Muscle of back (tissue), 11 donors: ENCODE data around the gene GLUD1. TPM values are rescaled to one million over a fixed set of nuclear protein-coding genes. Genes with fewer than 3 reads are reported as not detected.
"Not testable (repeated sequence)": the region's sequence is repeated elsewhere in the genome, so short reads cannot be mapped to it uniquely, and the experiment has no call there.

Experiments used
- DNase-seq, 3 donors: peaks; one replicate each; pipeline versions ENCODE4 v3.0.0 to v3.0.0-alpha.2; 2013
- polyA plus RNA-seq, 10 donors: library from polyadenylated mRNA; unstranded; fragments of 120-200 nt; gene quantifications; one replicate each; pipeline ENCODE4 v1.2.1, GENCODE V29; 2013; ENCODE audit not compliant: insufficient read length in 10 of 10

Gene GLUD1
- polyA plus RNA-seq, 10 donors, result 58.6 to 79.2 (median 65.8) TPM

GRCh38 chr10:87054373-87055295 is 40.0 kb downstream of the GLUD1 start:
- peak; percentile 18 to 40 (median 25) for DNase-seq

- no peak for DNase-seq
Measured at GRCh38 chr10:87053577-87054181, 41.0 kb downstream of the GLUD1 start.

GRCh38 chr10:87053111-87053510 is 41.5 kb downstream of the GLUD1 start:
- DNase-seq, result peak; percentile 9 to 51 (median 34)

- no peak for DNase-seq
Measured at GRCh38 chr10:87045434-87045938, 49.2 kb downstream of the GLUD1 start.

- not testable (repeated sequence) for DNase-seq
Measured at GRCh38 chr10:87043579-87043978, 51.1 kb downstream of the GLUD1 start.

GRCh38 chr10:87038786-87039185 is 55.9 kb downstream of the GLUD1 start:
- DNase-seq, result no peak

GRCh38 chr10:87038286-87038717 is 56.3 kb downstream of the GLUD1 start:
- no peak for DNase-seq

GRCh38 chr10:87036623-87037022 is 58.0 kb downstream of the GLUD1 start:
- no peak for DNase-seq

- no peak for DNase-seq
Measured at GRCh38 chr10:87030912-87031635, 63.6 kb downstream of the GLUD1 start.

GRCh38 chr10:87030419-87030818 is 64.2 kb downstream of the GLUD1 start:
- not testable (repeated sequence) for DNase-seq

GRCh38 chr10:87026747-87027508 is 67.7 kb downstream of the GLUD1 start:
- DNase-seq, result not testable (repeated sequence)

GRCh38 chr10:87025285-87025958 is 69.2 kb downstream of the GLUD1 start:
- DNase-seq, result peak in 1 of 3 donors; percentile 41

- not testable (repeated sequence) for DNase-seq
Measured at GRCh38 chr10:87020056-87020455, 74.6 kb downstream of the GLUD1 start, which contains the start of gene FAM25A. FAM25A (plus strand) TSS chr10:87020294; CDS start chr10:87020325, 31 bp downstream.

GRCh38 chr10:87019504-87019903 is 75.1 kb downstream of the GLUD1 start:
- DNase-seq, result not testable (repeated sequence)

GRCh38 chr10:87019066-87019465 is 75.6 kb downstream of the GLUD1 start:
- DNase-seq, result not testable (repeated sequence)

GRCh38 chr10:87018127-87018526 is 76.5 kb downstream of the GLUD1 start:
- not testable (repeated sequence) for DNase-seq

GRCh38 chr10:87014986-87015716 is 79.5 kb downstream of the GLUD1 start:
- peak; percentile 9 to 48 (median 27) for DNase-seq

- DNase-seq, result not testable (repeated sequence)
Measured at GRCh38 chr10:87013528-87013927, 81.1 kb downstream of the GLUD1 start.

- peak in 2 of 3 donors; percentile 60 to 81 for DNase-seq
Measured at GRCh38 chr10:87009134-87009696, 85.4 kb downstream of the GLUD1 start.
